T-cell (primary cell): ENCODE data around the gene BAIAP2L1. TPM values are rescaled to one million over a fixed set of nuclear protein-coding genes. Genes with fewer than 3 reads are reported as not detected.

Experiments used
- ATAC-seq, 4 experiments: fragments of 200-7000 bp in 3 of 4; fragments of 150-1000 bp in 1 of 4; cut with Tn5 transposase; replicated peaks in 1 of 4; 1 replicate in 3 of 4; 2 replicates in 1 of 4; pipeline ENCODE4 v1.10.0; 2021; ENCODE audit warnings: moderate library complexity in 3 of 4, mild to moderate bottlenecking in 2 of 4, moderate number of reproducible peaks in 1 of 4
- CTCF ChIA-PET, 2 donors: fragments of 300-600 bp; sonication (Branson Sonifier 250); formaldehyde crosslinking; loops; one replicate each; lab custom pipeline; 2022; ENCODE audit warnings: antibody characterized with exemption in 2 of 2; lab: Charles Lee
- POLR2A ChIA-PET, 2 donors: fragments of 300-600 bp; sonication (Branson Sonifier 250); formaldehyde crosslinking; loops; one replicate each; lab custom pipeline; 2022; ENCODE audit warnings: antibody characterized with exemption in 2 of 2; lab: Charles Lee
- DNase-seq, 35 experiments: peaks; one replicate each; pipeline versions ENCODE4 v3.0.0 to v3.0.0-alpha.2; 2013 to 2023
- H3K27ac ChIP-seq: one replicate; pipeline ENCODE4 v1.5.1; 2013; ENCODE audit warnings: low read length
- H3K27me3 ChIP-seq, 2 experiments: replicated peaks in 1 of 2; 1 replicate in 1 of 2; 2 replicates in 1 of 2; pipeline versions ENCODE4 v1.6.1 to v1.7.0; 2013; ENCODE audit warnings: low read length in 1 of 2, mixed read lengths in 1 of 2; ENCODE audit not compliant: control insufficient read depth in 2 of 2, insufficient read depth in 2 of 2; ENCODE audit errors: extremely low read depth in 1 of 2
- H3K36me3 ChIP-seq, 2 donors: 1 replicate in 1 of 2; 2 replicates in 1 of 2; pipeline versions ENCODE4 v1.6.1 to v1.7.0; 2013; ENCODE audit warnings: low read length in 1 of 2; ENCODE audit not compliant: control insufficient read depth in 2 of 2, insufficient read depth in 1 of 2; ENCODE audit errors: extremely low read depth in 1 of 2
- H3K4me1 ChIP-seq, 2 experiments: 1 replicate in 1 of 2; 2 replicates in 1 of 2; pipeline versions ENCODE4 v1.6.1 to v1.7.0; 2013; ENCODE audit warnings: low read length in 2 of 2, mixed read lengths in 1 of 2; ENCODE audit not compliant: insufficient read depth in 2 of 2, control insufficient read depth in 1 of 2; ENCODE audit errors: extremely low read depth in 1 of 2
- H3K4me3 ChIP-seq, 2 donors: 1 replicate in 1 of 2; 2 replicates in 1 of 2; pipeline versions ENCODE4 v1.5.1 to v1.7.0; 2013; ENCODE audit warnings: mild to moderate bottlenecking in 2 of 2, low read length in 1 of 2, moderate library complexity in 1 of 2; ENCODE audit not compliant: control insufficient read depth in 1 of 2; ENCODE audit errors: extremely low read depth in 1 of 2
- H3K9me3 ChIP-seq: 2 replicates; pipeline ENCODE4 v1.7.0; 2013
- H3K27ac Mint-ChIP-seq, 2 donors: one replicate each; pipeline ENCODE4 v1.8.0; 2020 to 2021; ENCODE audit warnings: mild to moderate bottlenecking in 2 of 2, mixed read lengths in 2 of 2
- H3K27me3 Mint-ChIP-seq, 2 donors: one replicate each; pipeline ENCODE4 v1.8.0; 2021 to 2022; ENCODE audit warnings: mixed read lengths in 2 of 2
- H3K36me3 Mint-ChIP-seq: one replicate; pipeline ENCODE4 v1.8.0; 2021; ENCODE audit warnings: mixed read lengths
- H3K4me1 Mint-ChIP-seq, 3 donors: one replicate each; pipeline ENCODE4 v1.8.0; 2020 to 2022; ENCODE audit warnings: mixed read lengths in 3 of 3, mild to moderate bottlenecking in 1 of 3
- H3K4me3 Mint-ChIP-seq, 3 donors: one replicate each; pipeline ENCODE4 v1.8.0; 2020 to 2022; ENCODE audit warnings: mild to moderate bottlenecking in 3 of 3, mixed read lengths in 3 of 3, moderate library complexity in 3 of 3
- H3K9me3 Mint-ChIP-seq, 3 donors: one replicate each; pipeline ENCODE4 v1.8.0; 2020 to 2022; ENCODE audit warnings: mixed read lengths in 3 of 3
- WGBS: methylation state at CpG from one replicate; pipeline ENCODE4 v1.1.5; 2013; ENCODE audit warnings: missing lambda C conversion rate; ENCODE audit not compliant: insufficient coverage; 5-methylcytosine and 5-hydroxymethylcytosine counted together
- total RNA-seq, 35 experiments: library from RNA in 6 of 35; stranded (reverse) in 6 of 35; fragments of 120-200 nt in 1 of 35; gene quantifications; one replicate each; pipeline versions ENCODE4 v1.2.1 to v1.2.4 and lab custom pipeline; 2013 to 2026

The BAIAP2L1 gene
- total RNA-seq, 5 donors from 2014 or later (not counting 1 experiment from before 2014, with no cell fraction given) = 0.92 to 2.6 (median 1.5) TPM

DNA sequence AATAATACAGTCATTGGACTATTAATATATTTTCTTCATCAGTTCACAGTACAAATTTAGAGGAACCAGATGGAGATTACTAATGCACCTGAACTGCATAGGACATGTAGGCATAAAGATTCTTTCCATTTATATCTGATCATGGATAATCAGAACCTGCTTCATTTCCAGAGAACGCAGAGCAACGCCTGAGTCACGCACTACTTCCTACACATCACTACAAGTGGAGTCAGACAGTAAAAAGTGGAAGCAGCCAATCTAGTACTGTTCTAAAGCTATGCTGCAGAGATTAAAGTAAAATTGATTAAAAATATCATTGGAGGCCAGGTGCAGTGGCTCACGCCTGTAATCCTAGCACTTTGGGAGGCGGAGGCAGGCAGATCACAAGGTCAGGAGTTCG, 76.1 kb downstream of the BAIAP2L1 start:
- Mint-ChIP-seq H3K36me3 (no peaks in the 10 kb centered on the region), H3K4me3 (no peak overlapping the region), H3K9me3 (no peaks in the 10 kb centered on the region), H3K27me3 (peaks cover 7 to 13% of the 10 kb centered on the region in 2 donors), H3K4me1 (no peaks in the 10 kb centered on the region), H3K27ac (no peak overlapping the region)
- Histone ChIP-seq H3K36me3 (no peaks in the 10 kb centered on the region), H3K4me1 (no peaks in the 10 kb centered on the region), H3K4me3 (no peak overlapping the region), H3K27me3 (peaks cover 0 to 22% of the 10 kb centered on the region in 2 experiments), H3K9me3 (no peaks in the 10 kb centered on the region), H3K27ac (no peak overlapping the region)
- DNase-seq = no peak
- ChIA-PET CTCF (no interaction called here), POLR2A (no interaction called here)
- whole genome bisulfite sequencing = 100% methylated on average over 3 of the region's 6 CpGs
- no peak for ATAC-seq

DNA sequence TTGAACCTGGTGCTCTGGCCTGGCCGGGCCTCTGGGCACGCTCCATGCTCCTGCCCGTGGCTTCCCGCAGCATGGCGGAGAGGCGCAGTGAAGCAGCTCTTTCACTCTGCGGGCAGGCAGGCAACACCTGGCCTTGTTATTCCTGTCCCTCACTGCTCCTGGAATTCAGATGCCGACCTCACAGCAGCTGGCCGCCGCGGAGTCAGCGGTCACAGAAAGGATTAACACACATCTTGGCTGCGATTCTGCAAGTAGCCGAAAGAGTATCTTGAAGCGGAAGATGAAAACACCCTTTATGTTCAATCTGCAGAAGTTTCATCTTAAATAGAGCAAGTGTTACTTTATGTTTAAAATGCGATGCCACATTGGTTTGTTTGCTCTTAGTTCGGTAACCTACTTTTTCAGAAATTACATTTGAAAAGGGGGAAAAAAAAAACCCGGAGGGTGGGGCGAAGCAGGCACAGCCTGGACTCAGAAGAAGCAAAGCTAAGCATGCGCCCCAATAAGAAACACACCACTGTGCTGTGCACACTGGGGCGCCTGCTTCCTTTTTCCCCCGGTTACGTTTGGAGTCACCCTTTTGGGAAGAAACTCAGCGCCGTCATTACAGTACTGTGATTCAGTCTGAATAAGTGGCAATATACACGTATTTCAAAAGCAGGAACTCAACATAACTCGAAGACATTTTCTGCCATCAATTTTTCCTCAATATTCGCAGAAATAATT, 77.1 kb downstream of the BAIAP2L1 start:
- no peaks in the 10 kb centered on the region for H3K4me1 Mint-ChIP-seq
- H3K36me3 Mint-ChIP-seq = no peaks in the 10 kb centered on the region
- ATAC-seq = no peak
- no peaks in the 10 kb centered on the region for H3K36me3 ChIP-seq
- WGBS = 70% methylated on average over 19 of the region's 28 CpGs
- H3K4me3 Mint-ChIP-seq = no peak overlapping the region
- H3K9me3 ChIP-seq = no peaks in the 10 kb centered on the region
- DNase-seq = no peak
- ChIA-PET POLR2A (no interaction called here), CTCF (no interaction called here)
- H3K9me3 Mint-ChIP-seq = no peaks in the 10 kb centered on the region
- H3K4me1 ChIP-seq = no peaks in the 10 kb centered on the region
- H3K27ac ChIP-seq = no peak overlapping the region
- no peak overlapping the region for H3K4me3 ChIP-seq
- peaks cover 0 to 22% of the 10 kb centered on the region in 2 experiments for H3K27me3 ChIP-seq
- H3K27me3 Mint-ChIP-seq = peaks cover 7 to 13% of the 10 kb centered on the region in 2 donors
- H3K27ac Mint-ChIP-seq = no peak overlapping the region

DNA sequence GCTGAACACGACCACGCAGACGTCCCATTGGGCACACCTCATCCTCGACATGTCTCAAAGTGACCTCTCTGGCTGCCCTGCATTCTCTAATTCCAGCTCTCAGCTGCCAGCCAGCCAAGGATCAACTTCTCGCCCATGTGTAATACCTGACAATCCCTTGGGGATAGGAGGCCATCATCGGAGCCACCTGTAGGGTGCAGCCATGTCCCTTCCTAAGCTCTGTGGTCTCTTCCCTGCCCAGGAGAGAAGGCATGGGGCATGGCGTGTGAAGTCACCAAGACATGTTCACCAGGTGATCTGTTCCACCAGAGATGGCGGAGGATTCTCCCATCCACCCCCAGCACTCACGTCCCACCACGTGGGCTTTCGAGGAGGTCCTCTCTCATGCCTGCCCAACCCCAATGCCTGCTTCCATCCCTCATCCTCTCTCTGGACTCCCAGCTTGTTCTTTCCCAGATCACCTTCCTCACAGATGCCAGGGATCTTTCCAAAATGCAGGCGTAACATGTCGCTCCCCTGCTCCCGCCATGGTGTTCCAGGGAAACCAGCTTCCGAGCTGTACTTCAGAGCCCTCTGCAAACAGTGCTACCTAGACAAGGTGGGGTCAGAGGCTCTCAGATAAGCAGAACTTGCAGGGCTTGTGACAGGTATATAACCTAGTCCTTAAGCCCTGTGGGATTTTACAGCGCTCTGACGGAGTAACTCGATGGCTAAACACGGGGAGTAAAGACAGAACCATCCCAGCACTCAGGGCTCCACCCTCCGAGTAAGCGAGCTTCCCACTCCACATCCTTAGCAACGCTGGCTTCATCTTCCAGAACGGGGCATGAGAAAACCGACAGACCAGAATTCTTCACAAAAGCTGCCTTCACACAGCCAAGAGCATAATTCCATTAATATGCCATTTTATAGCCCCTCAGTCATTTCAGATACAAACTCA, 78.3 kb downstream of the BAIAP2L1 start:
- Mint-ChIP-seq H3K27ac (no peak overlapping the region), H3K27me3 (peaks cover 7 to 13% of the 10 kb centered on the region in 2 donors), H3K9me3 (no peaks in the 10 kb centered on the region), H3K4me1 (no peaks in the 10 kb centered on the region), H3K36me3 (no peaks in the 10 kb centered on the region), H3K4me3 (no peak overlapping the region)
- DNase-seq = no peak
- Histone ChIP-seq H3K4me1 (no peaks in the 10 kb centered on the region), H3K27me3 (peaks cover 0 to 24% of the 10 kb centered on the region in 2 experiments), H3K27ac (no peak overlapping the region), H3K9me3 (no peaks in the 10 kb centered on the region), H3K36me3 (no peaks in the 10 kb centered on the region), H3K4me3 (no peak overlapping the region)
- ChIA-PET CTCF (no interaction called here), POLR2A (no interaction called here)
- ATAC-seq = no peak
- 88% methylated on average over 23 of the region's 24 CpGs for WGBS

DNA sequence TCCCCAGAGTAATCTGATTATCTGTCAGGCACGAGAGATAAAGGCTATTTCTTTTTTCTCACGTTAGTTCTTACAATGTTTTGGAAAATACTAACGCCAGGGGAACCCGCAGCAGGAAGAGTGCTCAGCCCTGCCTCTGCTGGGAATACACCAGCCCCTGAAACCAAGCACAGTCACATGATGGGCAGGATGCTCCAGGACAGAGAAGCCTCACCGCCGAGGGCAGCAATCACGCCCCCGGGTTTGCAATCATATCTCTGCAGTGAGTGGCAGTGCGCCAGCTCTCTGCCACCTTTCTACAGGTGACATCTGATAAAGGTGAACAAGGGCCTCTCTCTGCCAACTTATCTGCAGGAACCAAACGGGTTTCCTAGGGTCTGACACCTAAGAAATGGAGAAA, 79.6 kb downstream of the BAIAP2L1 start:
- H3K27ac ChIP-seq = no peak overlapping the region
- H3K4me1 ChIP-seq = no peaks in the 10 kb centered on the region
- POLR2A ChIA-PET = no interaction called here
- Mint-ChIP-seq H3K9me3 (no peaks in the 10 kb centered on the region), H3K4me1 (no peaks in the 10 kb centered on the region), H3K4me3 (no peak overlapping the region), H3K36me3 (no peaks in the 10 kb centered on the region), H3K27me3 (peaks cover 7 to 11% of the 10 kb centered on the region in 2 donors), H3K27ac (no peak overlapping the region)
- peaks cover 0 to 24% of the 10 kb centered on the region in 2 experiments for H3K27me3 ChIP-seq
- whole genome bisulfite sequencing = 83% methylated on average over 9 of the region's 10 CpGs
- H3K4me3 ChIP-seq = no peak overlapping the region
- CTCF ChIA-PET = interaction anchor here in 1 of 2 donors (0.7 kb wide), 1 partner anchor 175 kb away, joined by 3 read pairs; no protein-coding TSS in a partner anchor
- DNase-seq (no peak), ATAC-seq (no peak)
- no peaks in the 10 kb centered on the region for H3K36me3 ChIP-seq
- H3K9me3 ChIP-seq = no peaks in the 10 kb centered on the region

DNA sequence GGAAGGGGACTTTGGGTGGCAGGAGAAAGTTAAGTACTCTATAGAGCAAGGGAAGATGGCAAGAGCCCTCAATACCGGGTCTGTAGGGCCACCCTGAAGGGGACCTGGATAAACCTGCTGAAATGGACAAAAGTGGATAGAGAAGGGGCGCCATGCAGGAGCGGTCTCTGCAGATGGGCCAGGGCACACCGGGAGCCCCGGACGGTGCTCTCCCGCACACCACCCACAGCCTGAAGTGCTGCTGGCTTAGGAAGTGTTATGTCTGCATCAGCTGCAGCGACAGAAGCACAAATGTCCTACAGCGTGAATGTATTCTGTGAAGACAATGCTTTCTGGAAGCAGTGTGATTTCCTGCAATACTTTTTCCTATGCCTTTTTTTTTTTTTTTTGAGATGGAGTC, 81.7 kb downstream of the BAIAP2L1 start:
- Mint-ChIP-seq H3K4me1 (peaks cover 0 to 2% (median 0%) of the 10 kb centered on the region in 3 donors), H3K36me3 (no peaks in the 10 kb centered on the region), H3K4me3 (no peak overlapping the region), H3K27ac (no peak overlapping the region), H3K27me3 (peaks cover 7 to 11% of the 10 kb centered on the region in 2 donors), H3K9me3 (no peaks in the 10 kb centered on the region)
- H3K27ac ChIP-seq = no peak overlapping the region
- H3K9me3 ChIP-seq = no peaks in the 10 kb centered on the region
- ATAC-seq (no peak), DNase-seq (no peak)
- ChIA-PET CTCF (no interaction called here), POLR2A (no interaction called here)
- 91% methylated on average over 7 of the region's 9 CpGs for WGBS
- no peaks in the 10 kb centered on the region for H3K4me1 ChIP-seq
- peaks cover 0 to 24% of the 10 kb centered on the region in 2 experiments for H3K27me3 ChIP-seq
- no peaks in the 10 kb centered on the region for H3K36me3 ChIP-seq
- no peak overlapping the region for H3K4me3 ChIP-seq

DNA sequence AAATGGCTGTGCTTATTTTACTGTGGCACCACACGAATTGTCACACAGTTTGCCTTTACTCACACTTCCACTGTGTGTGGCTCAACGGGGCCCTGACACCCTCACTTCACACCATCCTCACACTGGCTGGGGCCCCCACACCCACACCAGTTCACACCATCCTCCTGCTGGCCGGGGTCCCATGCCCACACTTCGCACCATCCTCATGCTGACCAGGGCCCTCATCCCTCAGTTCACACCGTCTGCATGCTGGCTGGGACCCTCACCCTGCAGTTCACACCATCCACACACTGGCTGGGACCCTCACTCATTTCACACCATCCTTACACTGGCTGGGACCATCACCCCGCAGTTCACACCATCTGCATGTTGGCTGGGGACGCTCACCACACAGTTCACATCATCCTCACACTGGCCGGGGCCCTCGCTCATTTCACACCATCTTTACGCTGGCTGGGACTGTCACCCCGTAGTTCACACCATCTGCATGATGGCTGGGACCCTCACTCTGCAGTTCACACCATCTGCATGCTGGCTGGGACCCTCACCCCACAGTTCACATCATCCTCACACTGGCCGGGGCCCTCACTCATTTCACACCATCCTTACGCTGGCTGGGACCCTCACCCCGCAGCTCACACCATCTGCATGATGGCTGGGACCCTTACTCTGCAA, 83.4 kb downstream of the BAIAP2L1 start:
- H3K27me3 Mint-ChIP-seq = peaks cover under 1 to 3% of the 10 kb centered on the region in 2 donors
- no peak for DNase-seq
- ATAC-seq = no peak
- H3K4me1 Mint-ChIP-seq = peaks cover 0 to 2% (median 0%) of the 10 kb centered on the region in 3 donors
- Histone ChIP-seq H3K27me3 (peaks cover 0 to 15% of the 10 kb centered on the region in 2 experiments), H3K4me3 (no peak overlapping the region), H3K36me3 (no peaks in the 10 kb centered on the region), H3K9me3 (no peaks in the 10 kb centered on the region), H3K27ac (no peak overlapping the region), H3K4me1 (no peaks in the 10 kb centered on the region)
- H3K27ac Mint-ChIP-seq = no peak overlapping the region
- H3K9me3 Mint-ChIP-seq = no peaks in the 10 kb centered on the region
- POLR2A ChIA-PET = no interaction called here
- H3K4me3 Mint-ChIP-seq = no peak overlapping the region
- WGBS = 80% methylated on average over 11 of the region's 14 CpGs
- H3K36me3 Mint-ChIP-seq = no peaks in the 10 kb centered on the region
- CTCF ChIA-PET = no interaction called here
